ENCODE data around the gene TNFRSF1A.

TNFRSF1A gene

GRCh38 chr12:6384499-6385436 lies 42.9 kb upstream of the TNFRSF1A start:
- peak overlapping the region; percentile 97 for H3K27ac ChIP-seq
- TF ChIP-seq CTCF (conservative IDR thresholded peaks at IDR 0.05): no peak

- peak within 1 kb of the TSS; percentile 97 for H3K27ac ChIP-seq
- TF ChIP-seq CTCF (conservative IDR thresholded peaks at IDR 0.05): 0 out of 2 replicates have a peak, but pooled peaks have one; percentile 11
These were observed 42.0 kb upstream of the TNFRSF1A start, which contains the start of gene LTBR for GRCh38 chr12:6383572-6384498. LTBR (plus strand) TSS chr12:6384162; CDS start chr12:6384359, 197 bp downstream.

GRCh38 chr12:6382982-6383381 lies 41.1 kb upstream of the TNFRSF1A start:
- no peak for TF ChIP-seq CTCF (conservative IDR thresholded peaks at IDR 0.05)

GRCh38 chr12:6382371-6382770 lies 40.5 kb upstream of the TNFRSF1A start:
- H3K27ac ChIP-seq: peak overlapping the region; percentile 97; the same call in 1 of the 2 replicates
- no peak for TF ChIP-seq CTCF (conservative IDR thresholded peaks at IDR 0.05)

More at GRCh38 chr12:6382982-6383381, 41.1 kb upstream of the TNFRSF1A start:
- H3K27ac ChIP-seq: peak overlapping the region; percentile 97

GRCh38 chr12:6380141-6381121 lies 38.6 kb upstream of the TNFRSF1A start:
- no peak overlapping the region for H3K27ac ChIP-seq
- no peak for TF ChIP-seq CTCF (conservative IDR thresholded peaks at IDR 0.05)

- no peak for TF ChIP-seq CTCF (conservative IDR thresholded peaks at IDR 0.05)
- no peak overlapping the region for H3K27ac ChIP-seq
These were observed 37.0 kb upstream of the TNFRSF1A start for GRCh38 chr12:6378709-6379472.

Data from VCaP (cell line).